ENCODE measurements around the gene REXO1. TPM values are rescaled to one million over a fixed set of nuclear protein-coding genes. Genes with fewer than 3 reads are reported as not detected.

REXO1 gene
- total RNA-seq, 1 experiment from 2014 or later = 56.8 TPM

- no peak for DNase-seq
- peaks cover 12% of the 10 kb centered on the region; the same call in 1 of the 2 replicates for H3K79me2 ChIP-seq (ENCODE audit: insufficient read depth, low read length)
- H3K36me3 Mint-ChIP-seq (ENCODE audit: insufficient read depth in 1 of 3, low read depth in 3 of 3) = peaks cover 0 to 4% (median 0%) of the 10 kb centered on the region in 3 experiments; a peak in 1 of 7 replicates
- WGBS (ENCODE audit: extremely low coverage, insufficient read length, low lambda C conversion rate) = no CpG with 5 or more reads among the region's 25 CpGs
- H3K9ac ChIP-seq (ENCODE audit: extremely low read depth, insufficient read length, low read length) = no peak overlapping the region
- no peak overlapping the region for H2AFZ ChIP-seq (ENCODE audit: low read length)
- no peak overlapping the region for H4K5ac ChIP-seq (ENCODE audit: insufficient read length, low read depth, low read length)
- no peak overlapping the region for H3K4me2 ChIP-seq (ENCODE audit: insufficient read depth, insufficient read length, low read length)
- no peaks in the 10 kb centered on the region for H4K20me1 ChIP-seq (ENCODE audit: control insufficient read depth, insufficient read depth, insufficient read length)
- no peak overlapping the region; the same call in 1 of the 2 replicates for H3K14ac ChIP-seq (ENCODE audit: insufficient read depth, low read length)
- no peak overlapping the region for H3K18ac ChIP-seq (ENCODE audit: insufficient read length, low read depth, low read length)
- no peaks in the 10 kb centered on the region; a peak in 1 of 5 replicates for H3K9me3 Mint-ChIP-seq
- no peak overlapping the region for H3K23ac ChIP-seq (ENCODE audit: insufficient read length, low read depth, low read length)
- no peak overlapping the region for H3K56ac ChIP-seq (ENCODE audit: insufficient read length, low read depth, low read length)
- no peak overlapping the region for H2BK120ac ChIP-seq (ENCODE audit: low read depth, low read length, poor library complexity, severe bottlenecking)
- H2BK12ac ChIP-seq (ENCODE audit: insufficient read length, low read depth, low read length) = no peak overlapping the region
- H2BK15ac ChIP-seq (ENCODE audit: low read depth, low read length) = no peak overlapping the region
- H2BK20ac ChIP-seq (ENCODE audit: low read depth, low read length, poor library complexity, severe bottlenecking) = no peak overlapping the region
- peaks cover 2 to 10% of the 10 kb centered on the region in 2 experiments; a peak in 2 of 4 replicates for H3K4me1 Mint-ChIP-seq
- no peak overlapping the region for H3K4ac ChIP-seq (ENCODE audit: low read depth, low read length)
- no peaks in the 10 kb centered on the region for H3K27me3 Mint-ChIP-seq (ENCODE audit: low read depth)
- H3T11ph ChIP-seq (ENCODE audit: low read length) = no peak overlapping the region
- no peaks in the 10 kb centered on the region for H3K9me3 ChIP-seq (ENCODE audit: control insufficient read depth, low read depth, low read length)
- H3K23me2 ChIP-seq (ENCODE audit: insufficient read length, low read depth, low read length, poor library complexity, severe bottlenecking) = no peaks in the 10 kb centered on the region
- no peak overlapping the region for H4K91ac ChIP-seq (ENCODE audit: insufficient read length, low read depth, low read length)
- no peak overlapping the region for H3K4me3 Mint-ChIP-seq
- no peak overlapping the region for H4K8ac ChIP-seq (replicated peaks; ENCODE audit: insufficient read length, low read depth, low read length)
- H3K27me3 ChIP-seq (ENCODE audit: insufficient read depth, low read length) = no peaks in the 10 kb centered on the region
- no peaks in the 10 kb centered on the region for H3K4me1 ChIP-seq (ENCODE audit: insufficient read depth, low read length)
- no peak overlapping the region for H2BK5ac ChIP-seq (ENCODE audit: insufficient read length, low read length)
- no peak for TF ChIP-seq CTCF (conservative IDR thresholded peaks at IDR 0.05)
- peak overlapping the region in 1 of 3 experiments; percentile 42; a peak in 2 of 7 replicates for H3K27ac Mint-ChIP-seq
- H2AK5ac ChIP-seq (ENCODE audit: insufficient read length, low read length) = no peak overlapping the region
- peaks cover 10% of the 10 kb centered on the region for H3K79me1 ChIP-seq (ENCODE audit: insufficient read depth, low read depth, low read length, poor library complexity, severe bottlenecking)
- H3K27ac ChIP-seq (ENCODE audit: insufficient read length, low read depth, low read length) = no peak overlapping the region
These were observed 8.4 kb downstream of the REXO1 start for GRCh38 chr19:1839658-1840540.
